Suprapubic skin (tissue), 4 donors: ENCODE results near the gene UBASH3A. TPM values are rescaled to one million over a fixed set of nuclear protein-coding genes. Genes with fewer than 3 reads are reported as not detected.

Source experiments
- DNase-seq, 2 donors: peaks; one replicate each; pipeline ENCODE4 v3.0.0-alpha.2; 2019; ENCODE audit warnings: low spot score in 2 of 2
- H3K27ac ChIP-seq: fragments of 200-600 bp; sonication (generic); one replicate; pipeline ENCODE4 v1.5.1; 2019
- H3K27me3 ChIP-seq: fragments of 200-600 bp; sonication (generic); one replicate; pipeline ENCODE4 v1.5.1; 2019
- H3K36me3 ChIP-seq: fragments of 200-600 bp; sonication (generic); one replicate; pipeline ENCODE4 v1.5.1; 2019
- H3K4me1 ChIP-seq: fragments of 200-600 bp; sonication (generic); one replicate; pipeline ENCODE4 v1.5.1; 2019
- H3K4me3 ChIP-seq: fragments of 200-600 bp; sonication (generic); one replicate; pipeline ENCODE4 v1.5.1; 2019; ENCODE audit warnings: mild to moderate bottlenecking
- H3K9me3 ChIP-seq: fragments of 200-600 bp; sonication (generic); one replicate; pipeline ENCODE4 v1.5.1; 2019
- EP300 ChIP-seq: sonication (generic); formaldehyde crosslinking; IDR thresholded peaks from one replicate; pipeline ENCODE4 v1.6.1; 2017; ENCODE audit warnings: antibody characterized with exemption
- POLR2A ChIP-seq, 2 donors: fragments of 450-650 bp; IDR thresholded peaks; one replicate each; pipeline ENCODE4 v1.6.1; 2017; ENCODE audit warnings: antibody characterized with exemption in 2 of 2, mild to moderate bottlenecking in 2 of 2, moderate library complexity in 2 of 2
- POLR2AphosphoS5 ChIP-seq, 3 donors: sonication (generic); formaldehyde crosslinking; IDR thresholded peaks; one replicate each; pipeline ENCODE4 v1.6.1; 2017; ENCODE audit warnings: antibody characterized with exemption in 3 of 3
- WGBS: methylation state at CpG from one replicate; pipeline ENCODE4 v1.1.5; 2018; 5-methylcytosine and 5-hydroxymethylcytosine counted together
- total RNA-seq, 4 donors: library from RNA; depleted of rRNA; stranded (reverse); fragments of >200 nt; gene quantifications; one replicate each; pipeline ENCODE4 v1.1.0, GENCODE V29; 2016
- TF ChIP-seq, protein P1 (sequence below), 2 donors: fragments of 200-600 bp in 1 of 2; fragments of 450-650 bp in 1 of 2; sonication (generic) in 1 of 2; IDR thresholded peaks; one replicate each; pipeline ENCODE4 v1.5.1; 2016 to 2019; ENCODE audit warnings: antibody characterized with exemption in 2 of 2, mild to moderate bottlenecking in 1 of 2, moderate library complexity in 1 of 2

The UBASH3A gene
- total RNA-seq, 4 donors from 2014 or later = 0.36 to 1.0 (median 0.47) TPM; not detected in 1

DNA sequence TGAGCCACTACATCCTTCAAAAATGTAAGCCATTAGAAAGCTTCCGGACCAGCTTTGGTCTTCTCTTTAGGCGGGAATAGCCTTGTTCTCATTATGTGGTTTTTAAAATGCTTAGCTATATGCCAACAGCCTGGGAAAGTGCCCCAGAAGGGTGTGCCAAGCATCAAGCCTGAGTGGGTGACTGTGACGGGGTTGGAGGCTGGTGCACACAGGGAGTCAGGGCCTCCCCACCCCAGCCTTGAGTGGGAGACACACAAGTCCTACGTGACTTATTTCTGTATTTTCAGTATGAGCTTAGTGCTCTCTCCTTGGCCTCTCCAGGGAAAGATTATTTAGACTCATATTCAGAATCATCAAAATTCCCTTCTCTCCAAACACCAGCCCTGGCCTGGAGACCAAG, 9.8 kb downstream of the UBASH3A start:
- Histone ChIP-seq H3K27me3 (peaks cover 26% of the 10 kb centered on the region), H3K4me3 (no peak overlapping the region), H3K36me3 (no peaks in the 10 kb centered on the region), H3K4me1 (peaks cover 7% of the 10 kb centered on the region), H3K9me3 (no peaks in the 10 kb centered on the region), H3K27ac (no peak overlapping the region)
- no peak for DNase-seq
- TF ChIP-seq POLR2A (IDR thresholded peaks at IDR 0.05) (no peak), POLR2AphosphoS5 (IDR thresholded peaks at IDR 0.05) (no peak), EP300 (no peak)
- TF ChIP-seq, protein P1, sequence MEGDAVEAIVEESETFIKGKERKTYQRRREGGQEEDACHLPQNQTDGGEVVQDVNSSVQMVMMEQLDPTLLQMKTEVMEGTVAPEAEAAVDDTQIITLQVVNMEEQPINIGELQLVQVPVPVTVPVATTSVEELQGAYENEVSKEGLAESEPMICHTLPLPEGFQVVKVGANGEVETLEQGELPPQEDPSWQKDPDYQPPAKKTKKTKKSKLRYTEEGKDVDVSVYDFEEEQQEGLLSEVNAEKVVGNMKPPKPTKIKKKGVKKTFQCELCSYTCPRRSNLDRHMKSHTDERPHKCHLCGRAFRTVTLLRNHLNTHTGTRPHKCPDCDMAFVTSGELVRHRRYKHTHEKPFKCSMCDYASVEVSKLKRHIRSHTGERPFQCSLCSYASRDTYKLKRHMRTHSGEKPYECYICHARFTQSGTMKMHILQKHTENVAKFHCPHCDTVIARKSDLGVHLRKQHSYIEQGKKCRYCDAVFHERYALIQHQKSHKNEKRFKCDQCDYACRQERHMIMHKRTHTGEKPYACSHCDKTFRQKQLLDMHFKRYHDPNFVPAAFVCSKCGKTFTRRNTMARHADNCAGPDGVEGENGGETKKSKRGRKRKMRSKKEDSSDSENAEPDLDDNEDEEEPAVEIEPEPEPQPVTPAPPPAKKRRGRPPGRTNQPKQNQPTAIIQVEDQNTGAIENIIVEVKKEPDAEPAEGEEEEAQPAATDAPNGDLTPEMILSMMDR (IDR thresholded peaks at IDR 0.05) = no peak
- WGBS = 86% methylated on average over 4 of the region's 4 CpGs

DNA sequence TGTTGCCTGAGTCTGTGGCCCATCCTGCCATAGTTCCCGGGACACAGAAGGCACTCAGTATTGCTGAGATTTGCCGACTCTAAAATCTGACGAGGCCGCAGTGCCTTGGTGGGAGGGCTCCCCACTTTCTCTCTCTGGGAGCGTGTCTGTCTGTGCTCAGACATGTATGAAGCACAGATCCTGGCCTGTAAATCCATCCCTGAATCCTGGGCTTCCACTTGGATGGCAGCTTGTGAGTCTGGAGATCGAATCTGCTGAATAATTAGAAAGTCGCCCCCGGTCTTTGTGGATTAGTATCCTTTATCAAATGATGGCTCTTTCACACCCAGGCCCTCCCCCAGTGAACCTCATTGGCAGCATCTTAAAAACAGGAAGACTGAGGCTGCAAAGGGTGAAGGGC, 10.4 kb downstream of the UBASH3A start:
- H3K27ac ChIP-seq = no peak overlapping the region
- no peak for TF ChIP-seq POLR2A (IDR thresholded peaks at IDR 0.05)
- TF ChIP-seq EP300 = no peak
- TF ChIP-seq POLR2AphosphoS5 (IDR thresholded peaks at IDR 0.05) = no peak
- TF ChIP-seq, protein P1 (IDR thresholded peaks at IDR 0.05) = no peak
- H3K36me3 ChIP-seq = no peaks in the 10 kb centered on the region
- peaks cover 7% of the 10 kb centered on the region for H3K4me1 ChIP-seq
- DNase-seq = no peak
- H3K27me3 ChIP-seq = peaks cover 26% of the 10 kb centered on the region
- H3K4me3 ChIP-seq = no peak overlapping the region
- H3K9me3 ChIP-seq = no peaks in the 10 kb centered on the region
- 94% methylated on average over 8 of the region's 8 CpGs for WGBS

DNA sequence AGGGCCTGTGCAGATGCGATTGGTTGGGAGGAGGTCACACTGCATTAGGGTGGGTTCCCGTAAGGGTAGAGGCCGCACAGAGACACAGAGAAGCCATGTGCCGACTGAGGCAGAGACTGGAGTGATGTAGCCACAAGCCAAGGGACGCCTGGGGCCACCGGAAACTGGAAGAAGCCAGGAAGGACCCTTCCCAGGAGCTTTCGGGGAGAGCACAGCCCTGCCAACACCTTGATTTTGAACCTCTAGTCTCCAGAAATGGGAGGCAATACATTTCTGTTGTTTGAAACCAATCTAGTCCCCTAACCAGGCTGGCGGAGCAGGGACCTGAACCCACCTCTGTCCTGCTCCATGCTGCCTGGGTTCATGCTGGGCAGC, 10.8 kb downstream of the UBASH3A start:
- 93% methylated on average over 8 of the region's 8 CpGs for WGBS
- TF ChIP-seq, protein P1 (IDR thresholded peaks at IDR 0.05) = no peak
- TF ChIP-seq POLR2AphosphoS5 (IDR thresholded peaks at IDR 0.05) (no peak), EP300 (no peak), POLR2A (IDR thresholded peaks at IDR 0.05) (no peak)
- H3K27me3 ChIP-seq = peaks cover 23% of the 10 kb centered on the region
- no peak for DNase-seq
- no peaks in the 10 kb centered on the region for H3K9me3 ChIP-seq
- no peak overlapping the region for H3K4me3 ChIP-seq
- no peak overlapping the region for H3K27ac ChIP-seq
- H3K4me1 ChIP-seq = peaks cover 7% of the 10 kb centered on the region
- no peaks in the 10 kb centered on the region for H3K36me3 ChIP-seq

DNA sequence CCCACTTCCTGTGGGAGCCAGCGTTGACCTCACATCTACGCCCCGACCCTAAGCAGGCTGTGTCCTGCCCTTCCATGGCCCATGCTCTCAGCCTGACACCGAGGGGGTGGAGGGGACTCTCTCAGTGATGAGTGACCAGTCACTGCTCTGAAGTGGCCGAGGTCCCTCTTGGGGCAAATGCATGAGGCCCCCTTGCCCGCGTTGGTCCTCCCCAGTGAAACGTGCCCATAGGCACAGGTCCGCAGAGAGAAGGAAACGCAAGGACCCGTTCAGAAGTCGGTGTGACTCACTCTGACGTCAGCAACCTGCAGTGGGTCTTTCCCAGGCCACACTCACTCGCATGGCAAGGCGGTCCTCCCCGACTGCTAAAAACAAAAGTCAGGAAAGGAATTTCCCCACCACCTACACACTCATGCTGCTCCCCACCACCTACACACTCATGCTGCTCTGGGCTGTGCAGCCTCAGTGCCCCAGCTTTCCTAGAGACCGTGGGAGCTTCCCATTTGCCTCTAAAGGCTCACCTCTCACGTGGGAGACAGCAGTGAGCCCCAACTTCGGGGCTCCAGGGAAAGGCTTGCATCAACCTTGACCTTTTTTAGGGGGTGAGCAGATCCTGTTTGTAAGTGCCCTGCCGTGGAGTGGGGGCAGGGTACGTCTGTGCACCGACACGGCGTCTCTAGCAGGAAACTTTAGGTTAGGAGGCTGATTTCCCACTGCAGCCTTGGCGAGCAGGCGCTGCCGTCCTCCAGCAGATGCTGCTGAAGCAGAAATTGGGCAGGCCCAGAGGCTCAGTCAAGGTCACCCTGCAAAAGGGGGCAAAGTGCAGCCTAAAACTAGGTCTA, 11.4 kb downstream of the UBASH3A start:
- Histone ChIP-seq H3K4me1 (peaks cover 7% of the 10 kb centered on the region), H3K27me3 (peaks cover 22% of the 10 kb centered on the region), H3K9me3 (no peaks in the 10 kb centered on the region), H3K36me3 (no peaks in the 10 kb centered on the region), H3K4me3 (no peak overlapping the region), H3K27ac (no peak overlapping the region)
- WGBS = 55% methylated on average over 24 of the region's 27 CpGs
- TF ChIP-seq POLR2AphosphoS5 (IDR thresholded peaks at IDR 0.05) = no peak
- no peak for TF ChIP-seq POLR2A (IDR thresholded peaks at IDR 0.05)
- TF ChIP-seq, protein P1 (IDR thresholded peaks at IDR 0.05) = no peak
- no peak for TF ChIP-seq EP300
- no peak for DNase-seq

DNA sequence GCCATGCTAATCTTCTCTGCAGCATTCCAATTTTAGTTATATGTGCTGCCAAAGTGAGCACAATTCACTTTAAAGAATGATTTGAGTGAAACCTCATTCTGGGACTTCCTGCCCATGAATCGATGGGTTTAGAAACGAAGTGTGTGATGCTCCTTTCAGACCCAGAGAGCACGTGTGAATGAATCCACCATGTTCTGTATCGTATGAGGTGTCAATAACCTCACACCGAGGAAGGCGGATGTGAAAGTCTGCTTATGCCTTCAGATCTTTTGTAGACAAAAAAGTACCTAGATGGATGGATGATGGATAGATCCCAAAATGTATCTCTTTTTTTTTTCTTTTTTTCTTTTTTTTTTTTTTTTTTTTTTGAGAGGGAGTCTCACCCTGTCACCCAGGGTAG, 13.8 kb downstream of the UBASH3A start:
- Histone ChIP-seq H3K36me3 (no peaks in the 10 kb centered on the region), H3K27me3 (peaks cover 35% of the 10 kb centered on the region), H3K27ac (no peak overlapping the region), H3K9me3 (no peaks in the 10 kb centered on the region), H3K4me1 (no peaks in the 10 kb centered on the region), H3K4me3 (no peak overlapping the region)
- WGBS = 89% methylated on average over 6 of the region's 6 CpGs
- no peak for DNase-seq
- TF ChIP-seq POLR2A (IDR thresholded peaks at IDR 0.05) (no peak), EP300 (no peak), POLR2AphosphoS5 (IDR thresholded peaks at IDR 0.05) (no peak)
- TF ChIP-seq, protein P1 (IDR thresholded peaks at IDR 0.05) = no peak
